ENCODE data around the gene PTPN21. TPM values are rescaled to one million over a fixed set of nuclear protein-coding genes. Genes with fewer than 3 reads are reported as not detected.

The PTPN21 gene
- total RNA-seq (2022; extraction: Qiagen RNA extraction), result 8.5 to 9.4 TPM (median 9.0 TPM) in 5 replicates

DNA sequence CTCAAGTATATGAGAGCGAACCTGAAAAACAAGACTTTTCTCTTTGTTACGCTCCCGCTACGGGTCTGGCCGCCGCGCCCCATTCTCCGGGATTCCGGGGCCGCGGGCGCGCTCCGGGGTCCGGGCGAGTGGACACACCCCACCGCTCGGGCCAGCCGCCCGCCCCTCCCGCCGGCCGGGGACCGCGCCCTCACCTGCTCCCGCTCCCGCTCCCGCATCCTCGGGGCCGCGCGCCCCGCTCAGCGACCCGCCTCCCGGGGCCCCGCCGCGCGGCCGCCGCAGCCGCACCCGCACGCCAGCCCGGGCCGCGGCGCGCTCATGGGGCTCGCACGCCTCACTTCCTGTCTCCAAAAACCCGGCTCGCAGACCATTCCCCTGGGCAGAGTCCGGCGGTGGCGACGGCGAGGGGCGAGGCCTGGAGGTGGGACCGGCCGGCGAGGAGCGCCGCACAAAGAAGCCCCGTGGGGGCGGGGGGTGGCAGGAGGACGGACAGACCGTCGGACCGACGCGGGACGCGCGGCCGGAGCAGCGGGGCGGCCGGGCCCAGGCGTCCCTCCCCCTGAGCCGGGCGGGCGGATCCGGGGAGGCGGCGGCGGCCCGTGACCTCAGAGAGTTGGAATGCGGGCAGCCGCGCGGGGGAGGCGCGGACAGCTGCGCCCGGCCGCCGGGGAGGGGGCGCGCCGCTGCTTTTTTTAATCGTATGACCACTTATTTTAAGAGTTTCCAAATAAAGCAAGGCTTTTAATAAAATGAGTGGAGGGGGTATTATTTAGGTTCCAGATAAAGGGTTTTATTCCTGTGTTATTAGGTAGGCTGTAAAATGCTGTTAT, at the start of gene PTPN21:
PTPN21 (minus strand) TSS at position 551 of the 830 bp plus-strand sequence. CDS start 4,590 bp downstream, outside the sequence.

GRCh38 chr14:88562831-88563686, 8.3 kb upstream of the PTPN21 start, which contains the start of gene ZC3H14:
TSS of gene ZC3H14 (plus strand) at chr14:88563037. CDS start at chr14:88563134, 97 bp downstream.

Other genes starting within 250 kb of the PTPN21 start
- gene KCNK10, start 231.7 kb downstream of the PTPN21 start, total RNA-seq (2022; extraction: Qiagen RNA extraction), result not detected in 5 replicates
- gene SPATA7, start 169.3 kb downstream of the PTPN21 start, total RNA-seq (2022; extraction: Qiagen RNA extraction), result 2.5 to 5.0 TPM (median 4.3 TPM) in 5 replicates
- 56.4 to 63.6 TPM (median 62.2 TPM) in 5 replicates for gene ZC3H14, start 8.0 kb upstream of the PTPN21 start, total RNA-seq (2022; extraction: Qiagen RNA extraction)
- 0.32 to 0.45 TPM (median 0.39 TPM) in 5 replicates for gene EML5, start 237.9 kb upstream of the PTPN21 start, total RNA-seq (2022; extraction: Qiagen RNA extraction)

Measured in A549 treated with AZD2906 at 1 μM for 4 hours (cell line).